DND-41 (cell line): ENCODE data around the gene TGM1.

Source experiments
- ATAC-seq: fragments of 200-7000 bp; cut with Tn5 transposase; 3 replicates; pipeline ENCODE4 v1.9.1; 2021; ENCODE audit warnings: low read depth; ENCODE audit not compliant: insufficient read depth
- DNase-seq: peaks from one replicate; pipeline ENCODE4 v3.0.0-alpha.2; 2020
- H2AFZ ChIP-seq: 2 replicates; pipeline ENCODE4 v1.6.0; 2012; ENCODE audit warnings: low read depth, low read length
- H3K27ac ChIP-seq: 2 replicates; pipeline ENCODE4 v1.5.1; 2012; ENCODE audit warnings: low read length, inconsistent platforms
- H3K27me3 ChIP-seq: fragments of 200-600 bp; sonication (generic); 2 replicates; pipeline ENCODE4 v1.6.0; 2012; ENCODE audit warnings: low read length, mild to moderate bottlenecking, inconsistent platforms; ENCODE audit not compliant: insufficient read depth, poor library complexity
- H3K36me3 ChIP-seq: 2 replicates; pipeline ENCODE4 v1.5.1; 2012; ENCODE audit warnings: low read length, inconsistent platforms; ENCODE audit not compliant: insufficient read depth
- H3K4me1 ChIP-seq: 2 replicates; pipeline ENCODE4 v1.5.1; 2012; ENCODE audit warnings: mild to moderate bottlenecking, low read length; ENCODE audit not compliant: insufficient read depth
- H3K4me2 ChIP-seq: 2 replicates; pipeline ENCODE4 v1.6.0; 2012; ENCODE audit warnings: mild to moderate bottlenecking, moderate library complexity, low read length, inconsistent platforms; ENCODE audit not compliant: insufficient read depth
- H3K4me3 ChIP-seq, 2 experiments: fragments of 200-600 bp in 1 of 2; shearing (Covaris generic) in 1 of 2; 2 replicates each; pipeline ENCODE4 v1.5.1; 2012 to 2016; ENCODE audit warnings: inconsistent platforms in 2 of 2, low read length in 2 of 2, mild to moderate bottlenecking in 2 of 2, low read depth in 1 of 2, moderate library complexity in 1 of 2
- H3K79me2 ChIP-seq: 2 replicates; pipeline ENCODE4 v1.6.0; 2012; ENCODE audit warnings: low read length, inconsistent platforms; ENCODE audit not compliant: insufficient read depth
- H3K9ac ChIP-seq: 2 replicates; pipeline ENCODE4 v1.6.0; 2012; ENCODE audit warnings: low read depth, mild to moderate bottlenecking, inconsistent platforms, low read length, moderate library complexity
- H3K9me3 ChIP-seq: 2 replicates; pipeline ENCODE4 v1.5.1; 2012; ENCODE audit warnings: low read length, moderate library complexity, mild to moderate bottlenecking, inconsistent platforms; ENCODE audit not compliant: insufficient read depth, severe bottlenecking
- H4K20me1 ChIP-seq: 2 replicates; pipeline ENCODE4 v1.6.0; 2012; ENCODE audit warnings: low read length; ENCODE audit not compliant: insufficient read depth
- EZH2 ChIP-seq: IDR thresholded peaks from 3 replicates; pipeline ENCODE4 v1.6.1; 2012; ENCODE audit warnings: borderline replicate concordance, low read depth, mild to moderate bottlenecking, moderate library complexity, low read length, inconsistent platforms; ENCODE audit not compliant: severe bottlenecking
- TF ChIP-seq, protein P1 (sequence below): IDR thresholded peaks from 2 replicates; pipeline ENCODE4 v1.5.1; 2012; ENCODE audit warnings: borderline replicate concordance, low read length, moderate library complexity, mild to moderate bottlenecking; ENCODE audit not compliant: poor library complexity, severe bottlenecking; ENCODE audit errors: extremely low read depth

Gene TGM1

DNA sequence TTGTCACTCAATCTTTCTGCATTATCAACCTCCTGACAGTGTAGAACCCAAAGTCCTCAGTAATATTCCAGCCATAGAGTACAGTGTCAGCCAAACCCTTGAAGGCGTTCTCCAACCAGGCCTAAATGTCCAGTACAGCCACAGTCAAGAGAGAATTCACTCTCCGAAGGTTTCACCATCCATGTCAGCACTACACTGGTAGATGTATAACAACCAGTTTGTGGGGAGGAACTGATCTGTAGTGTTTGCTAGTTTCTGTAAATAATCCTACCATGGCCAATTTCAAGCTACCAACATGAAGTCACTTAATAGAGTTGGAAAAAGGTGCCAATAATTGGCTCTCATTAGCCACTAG, 46.7 kb downstream of the TGM1 start:
- Histone ChIP-seq H3K36me3 (peaks cover 15% of the 10 kb centered on the region), H3K27ac (0 out of 2 replicates have a peak overlapping the region, but pooled peaks have one; percentile 14), H3K9ac (peak overlapping the region; percentile 84), H3K4me1 (peaks cover 44% of the 10 kb centered on the region), H3K79me2 (peaks cover 57% of the 10 kb centered on the region), H4K20me1 (no peaks in the 10 kb centered on the region), H3K27me3 (no peaks in the 10 kb centered on the region), H3K9me3 (no peaks in the 10 kb centered on the region), H2AFZ (peak overlapping the region; percentile 56; the same call in 1 of the 2 replicates), H3K4me3 (peak overlapping the region in 1 of 2 experiments; percentile 89; a peak in 2 of 4 replicates), H3K4me2 (peak overlapping the region; percentile 92)
- ATAC-seq (no peak), DNase-seq (no peak)
- TF ChIP-seq, protein P1, sequence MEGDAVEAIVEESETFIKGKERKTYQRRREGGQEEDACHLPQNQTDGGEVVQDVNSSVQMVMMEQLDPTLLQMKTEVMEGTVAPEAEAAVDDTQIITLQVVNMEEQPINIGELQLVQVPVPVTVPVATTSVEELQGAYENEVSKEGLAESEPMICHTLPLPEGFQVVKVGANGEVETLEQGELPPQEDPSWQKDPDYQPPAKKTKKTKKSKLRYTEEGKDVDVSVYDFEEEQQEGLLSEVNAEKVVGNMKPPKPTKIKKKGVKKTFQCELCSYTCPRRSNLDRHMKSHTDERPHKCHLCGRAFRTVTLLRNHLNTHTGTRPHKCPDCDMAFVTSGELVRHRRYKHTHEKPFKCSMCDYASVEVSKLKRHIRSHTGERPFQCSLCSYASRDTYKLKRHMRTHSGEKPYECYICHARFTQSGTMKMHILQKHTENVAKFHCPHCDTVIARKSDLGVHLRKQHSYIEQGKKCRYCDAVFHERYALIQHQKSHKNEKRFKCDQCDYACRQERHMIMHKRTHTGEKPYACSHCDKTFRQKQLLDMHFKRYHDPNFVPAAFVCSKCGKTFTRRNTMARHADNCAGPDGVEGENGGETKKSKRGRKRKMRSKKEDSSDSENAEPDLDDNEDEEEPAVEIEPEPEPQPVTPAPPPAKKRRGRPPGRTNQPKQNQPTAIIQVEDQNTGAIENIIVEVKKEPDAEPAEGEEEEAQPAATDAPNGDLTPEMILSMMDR, result no peak
- TF ChIP-seq EZH2, result no peak

DNA sequence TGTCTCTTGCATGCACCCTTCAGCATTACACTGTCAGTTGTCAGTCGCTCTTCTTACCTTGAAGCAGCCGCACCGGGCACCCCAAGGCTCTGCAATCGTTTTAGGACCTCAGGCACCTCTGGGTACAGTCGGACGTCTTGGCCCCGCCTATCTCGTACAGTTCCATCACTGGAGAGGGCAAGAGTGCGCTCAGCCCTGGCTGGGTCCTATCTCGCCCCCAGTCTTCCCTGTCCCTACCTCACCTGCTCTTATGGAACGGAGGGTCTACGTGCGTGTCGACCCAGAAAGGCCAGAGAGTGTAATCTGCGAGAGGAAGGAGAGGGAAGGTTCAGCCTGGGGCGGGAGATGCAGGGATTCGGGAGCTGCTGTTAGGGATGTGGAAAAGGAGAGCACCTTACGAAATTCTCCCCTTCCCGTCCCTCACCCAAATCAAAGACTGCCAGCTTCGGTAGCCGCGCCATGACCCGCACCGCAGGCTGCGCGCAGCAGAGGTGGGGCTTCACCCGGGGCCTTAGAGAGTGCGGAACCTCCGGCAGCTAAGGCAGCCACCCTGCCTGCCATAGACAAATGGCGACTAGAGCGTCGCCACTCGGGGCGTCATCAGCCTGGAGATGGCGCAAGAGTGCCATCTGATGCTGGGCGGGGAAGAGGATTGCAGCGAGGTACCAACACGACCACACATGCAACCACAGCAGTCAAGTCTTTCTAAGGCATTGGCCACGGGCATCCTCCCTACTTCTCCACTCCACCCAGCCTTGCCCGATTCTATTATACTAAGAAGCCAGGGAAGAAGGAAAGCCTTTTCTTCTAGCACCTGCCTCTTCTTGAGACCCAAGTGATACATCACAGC, 47.3 kb downstream of the TGM1 start, which contains the start of gene MDP1:
TSS of gene MDP1 (minus strand) at position 572 of the 850 bp plus-strand sequence. CDS start at position 461, 111 bp downstream.
- DNase-seq (peak; percentile 89), ATAC-seq (peak; percentile 73)
- H4K20me1 ChIP-seq, result no peaks in the 10 kb centered on the region
- peak within 1 kb of the TSS; percentile 84 for H3K9ac ChIP-seq
- H3K4me1 ChIP-seq, result peaks cover 47% of the 10 kb centered on the region
- H3K27me3 ChIP-seq, result no peaks in the 10 kb centered on the region
- H3K79me2 ChIP-seq, result peaks cover 54% of the 10 kb centered on the region
- H3K27ac ChIP-seq, result peak within 1 kb of the TSS; percentile 80
- H3K4me3 ChIP-seq, result peak within 1 kb of the TSS; percentile 61 to 89
- H2AFZ ChIP-seq, result peak within 1 kb of the TSS; percentile 92
- peak within 1 kb of the TSS; percentile 92 for H3K4me2 ChIP-seq
- TF ChIP-seq, protein P1, result peak; percentile 91
- no peak for TF ChIP-seq EZH2
- no peaks in the 10 kb centered on the region for H3K9me3 ChIP-seq
- H3K36me3 ChIP-seq, result peaks cover 20% of the 10 kb centered on the region

DNA sequence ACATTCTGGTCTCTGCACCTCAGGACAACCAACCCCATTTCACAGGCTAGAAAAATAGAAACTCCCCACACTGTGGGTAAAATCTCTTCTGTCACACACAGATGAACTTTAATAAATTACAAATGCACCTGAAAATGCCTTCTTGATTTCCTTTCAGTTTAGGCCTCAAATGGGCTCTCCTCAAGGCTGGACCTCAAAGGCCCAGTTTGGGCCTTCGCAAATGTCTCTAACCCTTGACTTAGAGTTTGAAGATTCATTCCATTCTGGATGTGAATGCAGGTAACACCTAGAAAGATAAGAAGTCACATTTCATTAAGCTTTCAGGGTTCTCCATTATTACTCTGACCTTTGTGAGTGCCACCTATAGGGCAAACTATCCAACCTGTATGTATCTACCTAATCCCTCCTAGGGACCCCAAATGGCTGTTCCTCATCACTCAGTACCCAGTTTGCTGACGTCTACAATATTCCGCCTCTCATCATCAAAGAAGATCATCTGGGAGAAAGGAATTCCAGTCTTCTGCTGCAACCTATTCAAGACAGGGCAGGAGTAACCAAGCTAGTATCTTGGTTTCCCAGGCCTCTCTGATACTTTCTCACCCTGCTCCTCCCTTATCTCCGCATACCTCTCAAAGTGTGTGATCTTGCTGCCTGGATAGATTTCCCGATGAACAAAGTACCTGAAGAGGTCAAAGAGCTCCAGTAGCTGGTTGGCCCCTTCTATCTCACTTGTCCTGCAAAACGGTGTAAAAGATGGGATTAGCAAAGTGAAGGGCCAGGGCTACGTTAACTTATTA, 48.9 kb downstream of the TGM1 start:
- H2AFZ ChIP-seq, result peak overlapping the region; percentile 90
- H3K4me2 ChIP-seq, result peak overlapping the region; percentile 92
- H3K79me2 ChIP-seq, result peaks cover 49% of the 10 kb centered on the region
- no peaks in the 10 kb centered on the region for H3K27me3 ChIP-seq
- H3K9me3 ChIP-seq, result no peaks in the 10 kb centered on the region
- H3K4me3 ChIP-seq, result peak overlapping the region; percentile 61 to 89; a peak in 3 of 4 replicates
- H3K36me3 ChIP-seq, result peaks cover 37% of the 10 kb centered on the region
- peaks cover 47% of the 10 kb centered on the region for H3K4me1 ChIP-seq
- H3K27ac ChIP-seq, result peak overlapping the region; percentile 86
- TF ChIP-seq, protein P1, result peak; percentile 9
- TF ChIP-seq EZH2, result no peak
- peak overlapping the region; percentile 84 for H3K9ac ChIP-seq
- no peak for DNase-seq
- H4K20me1 ChIP-seq, result no peaks in the 10 kb centered on the region
- ATAC-seq, result no peak
